Prostate gland (tissue), 2 donors: ENCODE data around the gene WDR1.

Source experiments
- CTCF ChIP-seq, 4 experiments: fragments of 200-600 bp in 2 of 4; fragments of 450-650 bp in 2 of 4; sonication (generic) in 2 of 4; IDR thresholded peaks; 1 replicate in 3 of 4; 2 replicates in 1 of 4; pipeline ENCODE4 v1.5.1; 2016 to 2019; ENCODE audit warnings: antibody characterized with exemption in 4 of 4, mild to moderate bottlenecking in 2 of 4, moderate library complexity in 2 of 4
- POLR2A ChIP-seq: fragments of 450-650 bp; IDR thresholded peaks from one replicate; pipeline ENCODE4 v1.6.1; 2016; ENCODE audit warnings: antibody characterized with exemption, mild to moderate bottlenecking
- POLR2AphosphoS5 ChIP-seq: sonication (generic); formaldehyde crosslinking; IDR thresholded peaks from one replicate; pipeline ENCODE4 v1.6.1; 2017; ENCODE audit warnings: antibody characterized with exemption

GRCh38 chr4:10055871-10056270 lies 60.7 kb downstream of the WDR1 start:
- TF ChIP-seq POLR2A (no peak), CTCF (IDR thresholded peaks at IDR 0.05) (no peak), POLR2AphosphoS5 (no peak)
